ENCODE measurements around the gene SGO2.
"Not testable (repeated sequence)": the region's sequence is repeated elsewhere in the genome, so short reads cannot be mapped to it uniquely, and the experiment has no call there.

Gene SGO2

GRCh38 chr2:200525551-200525881 lies 491 bp upstream of the SGO2 start:
- DNase-seq, result no peak

- DNase-seq, result no peak
Observed at GRCh38 chr2:200528228-200528627, 2.2 kb downstream of the SGO2 start.

GRCh38 chr2:200533754-200534153 lies 7.7 kb downstream of the SGO2 start:
- no peak for DNase-seq

GRCh38 chr2:200534572-200534971 lies 8.6 kb downstream of the SGO2 start:
- DNase-seq, result no peak

GRCh38 chr2:200538139-200538538 lies 12.1 kb downstream of the SGO2 start:
- no peak for DNase-seq

- no peak for DNase-seq
Observed at GRCh38 chr2:200540793-200541192, 14.8 kb downstream of the SGO2 start.

GRCh38 chr2:200566596-200566995 lies 40.6 kb downstream of the SGO2 start:
- DNase-seq, result not testable (repeated sequence)

- no peak for DNase-seq
Observed at GRCh38 chr2:200567932-200568331, 41.9 kb downstream of the SGO2 start.

DNA sequence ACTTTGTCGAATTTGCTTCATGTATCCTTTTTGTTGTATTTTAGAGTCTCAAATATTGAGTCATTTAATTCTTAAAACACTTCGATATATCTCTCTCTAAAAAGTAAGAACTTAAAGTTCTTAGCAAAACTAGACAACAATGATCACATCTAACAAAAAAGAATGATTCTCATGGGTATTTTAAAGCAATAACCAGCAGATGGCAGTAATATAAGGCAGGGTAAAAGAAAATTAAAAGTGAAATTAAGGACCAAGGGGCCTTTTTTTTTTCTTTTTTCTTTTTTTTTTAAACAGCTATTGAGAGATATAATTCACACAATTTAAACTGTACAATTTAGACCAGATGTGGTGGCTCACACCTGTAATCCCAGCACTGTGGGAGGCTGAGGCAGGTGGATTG lies 50.0 kb downstream of the SGO2 start:
- peak; percentile 57 to 87 for DNase-seq

DNA sequence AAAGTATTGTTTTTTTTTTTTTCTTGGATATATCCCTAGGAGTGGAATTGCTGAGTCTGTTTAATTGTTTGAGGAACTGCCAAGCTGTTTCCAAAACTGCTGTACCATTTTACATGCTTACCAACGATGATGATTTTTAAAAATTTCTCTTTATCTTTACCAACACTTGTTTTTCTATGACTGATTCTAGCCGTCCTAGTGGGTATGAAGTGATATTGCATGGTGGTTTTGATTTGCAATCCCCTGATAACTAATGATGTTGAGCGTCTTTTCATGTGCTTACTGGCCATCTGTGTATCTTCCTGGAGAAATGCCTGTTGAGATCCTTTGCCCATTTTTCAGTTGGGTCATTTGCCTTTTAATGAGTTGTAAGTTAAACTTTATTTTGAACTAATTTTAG lies 51.0 kb downstream of the SGO2 start:
- peak in 1 of 2 experiments; percentile 35 for DNase-seq

DNA sequence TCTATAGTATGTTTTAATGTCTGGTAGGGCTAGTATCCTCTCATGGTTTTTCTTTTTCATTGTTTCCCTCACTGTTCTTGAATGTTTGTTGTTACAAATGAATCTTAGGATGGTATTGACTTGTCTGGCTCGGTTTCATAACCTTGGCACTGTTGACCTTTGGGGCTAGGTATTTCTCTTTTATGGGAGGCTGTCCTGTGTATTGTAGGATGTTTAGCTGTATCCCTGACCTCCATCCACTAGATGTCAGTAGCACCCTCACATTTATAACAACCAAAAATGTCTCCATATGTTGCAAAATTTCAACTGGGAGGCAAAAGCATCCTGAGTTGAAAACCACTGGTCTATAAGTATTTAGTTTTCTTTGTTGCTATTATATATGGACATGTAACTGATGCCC lies 52.8 kb downstream of the SGO2 start:
- peak; percentile 66 to 80 for DNase-seq

GRCh38 chr2:200584639-200585038 lies 58.6 kb downstream of the SGO2 start:
- no peak for DNase-seq

- DNase-seq, result no peak
Observed at GRCh38 chr2:200585340-200585729, 59.3 kb downstream of the SGO2 start.

DNA sequence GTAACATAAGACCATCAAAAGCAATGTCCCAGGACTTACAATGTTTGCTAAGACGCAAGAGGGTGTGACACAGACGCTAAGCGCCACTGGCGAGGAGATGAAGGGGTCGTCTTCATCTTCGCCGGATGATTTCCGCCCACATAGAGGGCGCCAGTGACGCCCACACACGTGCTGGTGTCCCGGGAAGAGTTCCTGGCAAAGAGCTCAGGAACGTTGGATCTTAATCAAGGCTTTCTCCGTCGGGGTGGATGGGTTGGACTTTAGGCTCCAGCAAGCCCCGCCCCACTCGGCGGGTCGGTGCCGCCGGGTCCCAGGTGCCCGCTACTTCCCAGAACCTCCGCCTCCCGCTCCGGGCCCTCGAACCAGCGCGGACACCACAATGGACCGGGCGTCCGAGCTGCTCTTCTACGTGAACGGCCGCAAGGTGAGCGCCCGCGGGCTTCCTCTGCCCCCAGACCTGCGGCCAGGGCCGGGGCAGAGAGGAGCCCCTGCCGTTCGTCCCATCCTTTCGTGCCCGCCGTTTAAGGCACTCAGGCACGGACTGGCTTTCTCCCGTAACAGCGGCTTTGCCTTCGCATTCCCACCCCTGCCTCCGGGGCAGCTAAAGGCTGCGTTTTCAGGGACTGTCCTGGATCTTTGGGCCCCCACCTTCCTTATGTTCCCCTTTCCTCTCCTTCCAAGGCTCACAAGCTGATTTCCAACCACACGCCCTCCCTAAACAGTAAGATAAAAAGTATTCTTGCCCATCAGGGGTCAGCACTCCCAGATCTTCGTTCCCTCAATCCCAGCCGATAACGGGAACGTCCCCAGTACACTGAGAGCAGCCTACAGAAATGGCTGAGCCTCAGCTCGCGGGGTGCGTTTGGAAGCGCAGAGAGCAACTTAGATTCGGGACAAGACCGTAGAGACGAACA lies 60.0 kb downstream of the SGO2 start, which contains the start of gene AOX1:
TSS of gene AOX1 (plus strand) at position 285 of the 914 bp plus-strand sequence. CDS start at position 380, 95 bp downstream.
- no peak for DNase-seq

- DNase-seq, result no peak
Observed at GRCh38 chr2:200586644-200586975, 60.6 kb downstream of the SGO2 start.

DNA sequence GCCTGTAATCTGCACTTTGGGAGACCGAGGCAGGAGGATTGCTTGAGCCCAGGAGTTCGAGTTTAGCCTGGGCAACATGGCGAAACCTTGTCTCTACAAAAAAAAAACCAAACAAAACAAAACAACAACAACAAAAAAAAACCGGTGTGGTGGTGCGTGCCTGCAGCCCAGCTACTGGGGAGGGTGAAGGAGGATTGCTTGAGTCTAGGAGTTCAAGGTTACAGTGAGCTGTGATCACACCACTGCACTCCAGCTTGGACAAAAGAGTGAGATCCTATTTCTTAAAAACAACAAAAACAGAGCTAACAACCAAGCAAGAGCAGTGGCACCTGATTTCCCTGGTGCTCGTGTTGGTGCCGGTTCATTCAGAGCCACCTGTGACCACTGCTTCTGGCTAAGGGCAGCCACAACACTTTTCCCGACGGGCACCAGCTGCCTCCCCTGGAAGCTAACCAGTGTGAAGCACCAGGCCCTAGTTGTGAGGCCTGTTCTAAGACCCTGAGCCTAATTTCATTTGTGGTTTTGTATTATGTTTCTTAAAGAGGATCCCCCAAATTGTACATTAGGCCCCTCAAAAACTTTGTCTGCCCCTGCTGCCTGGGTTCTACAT lies 61.1 kb downstream of the SGO2 start:
- no peak for DNase-seq

GRCh38 chr2:200588076-200588678 lies 62.2 kb downstream of the SGO2 start:
- no peak for DNase-seq

DNA sequence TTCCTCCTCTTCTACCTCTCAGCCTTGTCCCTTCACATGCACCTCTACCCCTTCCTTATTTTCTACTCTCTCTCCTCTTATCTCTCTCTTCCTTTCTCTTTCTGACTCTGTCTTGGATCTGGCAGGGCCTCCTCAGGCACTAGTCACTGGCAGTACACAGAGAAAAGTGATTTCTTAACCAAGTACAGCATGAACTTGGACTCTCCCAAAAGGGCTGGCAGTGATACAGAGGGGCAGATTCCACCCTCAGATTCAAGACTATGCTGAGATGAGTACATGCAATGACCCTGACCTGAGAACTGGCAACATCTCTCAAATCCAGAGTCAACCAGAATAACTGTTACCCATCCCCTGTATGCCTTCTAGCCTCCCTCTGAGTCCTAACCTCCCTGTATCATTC lies 64.1 kb downstream of the SGO2 start:
- DNase-seq, result no peak

DNA sequence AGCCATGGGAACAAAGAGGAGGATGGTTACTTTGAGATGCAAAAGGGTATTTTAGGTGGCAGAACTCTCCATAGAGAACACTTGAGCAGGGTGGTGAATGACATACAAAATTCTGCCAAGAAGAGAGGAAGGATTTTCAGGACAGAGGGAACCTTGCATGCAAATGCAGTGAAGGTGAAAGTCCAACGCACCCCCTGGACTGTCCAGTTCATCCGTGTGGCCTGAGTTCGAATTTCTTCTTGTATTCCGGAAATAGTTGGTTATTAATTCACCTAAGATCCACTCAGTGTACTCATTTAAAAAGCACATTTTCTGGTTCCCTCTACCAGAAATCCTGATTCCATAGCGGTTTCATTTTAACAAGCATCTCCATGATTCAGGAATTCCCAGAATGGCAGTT lies 65.3 kb downstream of the SGO2 start:
- no peak for DNase-seq

GRCh38 chr2:200592406-200593075 lies 66.5 kb downstream of the SGO2 start:
- DNase-seq, result peak; percentile 74 to 87

GRCh38 chr2:200593905-200594304 lies 67.9 kb downstream of the SGO2 start:
- no peak for DNase-seq

- no peak for DNase-seq
Observed at GRCh38 chr2:200595913-200596312, 69.9 kb downstream of the SGO2 start.

- DNase-seq, result no peak
Observed at GRCh38 chr2:200596774-200597570, 71.0 kb downstream of the SGO2 start.
